GM12878 (cell line): ENCODE results near the gene LIN7A. TPM values are rescaled to one million over a fixed set of nuclear protein-coding genes. Genes with fewer than 3 reads are reported as not detected.

Source experiments
- ATAC-seq: fragments of 200-7000 bp; cut with Tn5 transposase; 3 replicates; pipeline ENCODE4 v1.9.1; 2020; ENCODE audit warnings: mild to moderate bottlenecking, moderate library complexity
- BruUV-seq: library from RNA; stranded (reverse); fragments of 400-500 nt; replicated peaks from 2 replicates; lab custom pipeline; 2021; lab: Mats Ljungman, UMichigan
- CTCF ChIA-PET: fragments of 300-600 bp; sonication (Branson Sonifier 250); formaldehyde crosslinking; extraction: SDS; loops from one replicate; lab custom pipeline; 2021; ENCODE audit warnings: inconsistent platforms; lab: Yijun Ruan, JAX
- POLR2A ChIA-PET: fragments of 350-600 bp; formaldehyde crosslinking; extraction: SDS; loops from one replicate; lab custom pipeline; 2021; ENCODE audit warnings: inconsistent platforms; lab: Charles Lee
- RAD21 ChIA-PET: fragments of 300-600 bp; sonication (Branson Sonifier 250); formaldehyde crosslinking; loops from one replicate; lab custom pipeline; 2023; ENCODE audit warnings: antibody characterized with exemption; ENCODE audit not compliant: unreplicated experiment; lab: Charles Lee
- SMC1A ChIA-PET: fragments of 300-600 bp; sonication (Branson Sonifier 250); formaldehyde crosslinking; loops from one replicate; lab custom pipeline; 2023; ENCODE audit not compliant: unreplicated experiment, uncharacterized antibody; lab: Charles Lee
- DNase-seq: peaks from one replicate; pipeline ENCODE4 v3.0.0-alpha.2; 2011; ENCODE audit warnings: low read depth, low spot score
- FAIRE-seq: peaks from 3 replicates; lab custom pipeline; 2011; peaks lifted over from hg19 to GRCh38; lab: Jason Lieb, UNC
- H2AFZ ChIP-seq: 2 replicates; pipeline ENCODE4 v1.6.0; 2011; ENCODE audit warnings: low read depth, low read length, control low read depth; ENCODE audit not compliant: control insufficient read depth
- H3K27ac ChIP-seq: 2 replicates; pipeline ENCODE4 v1.5.1; 2011; ENCODE audit warnings: control low read depth; ENCODE audit not compliant: control insufficient read depth, insufficient read depth
- H3K27me3 ChIP-seq, 2 experiments: replicated peaks in 1 of 2; 2 replicates each; pipeline versions ENCODE4 v1.6.0 to v1.6.1; 2011; ENCODE audit warnings: low read length in 1 of 2; ENCODE audit not compliant: control insufficient read depth in 2 of 2, insufficient read depth in 2 of 2
- H3K36me3 ChIP-seq, 2 experiments: 2 replicates each; pipeline ENCODE4 v1.5.1; 2011; ENCODE audit warnings: low read length in 1 of 2; ENCODE audit not compliant: control insufficient read depth in 2 of 2, insufficient read depth in 2 of 2
- H3K4me1 ChIP-seq: 2 replicates; pipeline ENCODE4 v1.6.1; 2011; ENCODE audit warnings: mild to moderate bottlenecking, low read length, moderate library complexity, mixed read lengths; ENCODE audit not compliant: control insufficient read depth, insufficient read depth
- H3K4me2 ChIP-seq: 2 replicates; pipeline ENCODE4 v1.6.0; 2011; ENCODE audit warnings: control low read depth; ENCODE audit not compliant: control insufficient read depth, insufficient read depth
- H3K4me3 ChIP-seq: fragments of 200-600 bp; sonication (generic); 2 replicates; pipeline ENCODE4 v1.5.1; 2016
- H3K79me2 ChIP-seq: 2 replicates; pipeline ENCODE4 v1.6.0; 2011; ENCODE audit warnings: low read length; ENCODE audit not compliant: control insufficient read depth, insufficient read depth
- H3K9ac ChIP-seq: 2 replicates; pipeline ENCODE4 v1.8.0; 2011; ENCODE audit warnings: low read length, control low read depth, mixed read lengths; ENCODE audit not compliant: control insufficient read depth, insufficient read depth
- H3K9me3 ChIP-seq: replicated peaks from 3 replicates; pipeline ENCODE4 v1.5.1; 2011; ENCODE audit warnings: mild to moderate bottlenecking, low read length; ENCODE audit not compliant: control insufficient read depth, insufficient read depth
- H4K20me1 ChIP-seq: 2 replicates; pipeline ENCODE4 v1.6.0; 2011; ENCODE audit not compliant: control insufficient read depth, insufficient read depth
- BMI1 ChIP-seq: fragments of 450-650 bp; IDR thresholded peaks from 2 replicates; pipeline ENCODE4 v1.6.1; 2016; ENCODE audit warnings: mild to moderate bottlenecking, moderate library complexity, borderline replicate concordance
- CEBPB ChIP-seq, 2 experiments: fragments of 150-350 bp in 1 of 2; IDR thresholded peaks; 2 replicates each; pipeline ENCODE4 v1.6.1; 2012 to 2014; ENCODE audit warnings: low read depth in 2 of 2, low read length in 2 of 2, borderline replicate concordance in 1 of 2, inconsistent platforms in 1 of 2
- CHD2 ChIP-seq: IDR thresholded peaks from 2 replicates; pipeline ENCODE4 v1.6.1; 2011; ENCODE audit warnings: low read depth, low read length, improper control_type of control experiment, borderline replicate concordance
- CHD4 ChIP-seq: fragments of 200-600 bp; sonication (generic); IDR thresholded peaks from 2 replicates; pipeline ENCODE4 v1.6.1; 2016; ENCODE audit warnings: mild to moderate bottlenecking
- CTCF ChIP-seq, 3 experiments: IDR thresholded peaks in 2 of 3; conservative IDR thresholded peaks in 1 of 3; 2 replicates each; pipeline ENCODE4 v1.5.1; 2011; ENCODE audit warnings: low read depth in 3 of 3, low read length in 3 of 3, mild to moderate bottlenecking in 3 of 3, control low read depth in 2 of 3, moderate library complexity in 2 of 3, inconsistent platforms in 1 of 3, mixed read lengths in 1 of 3; ENCODE audit not compliant: control insufficient read depth in 2 of 3, insufficient read depth in 1 of 3; ENCODE audit errors: extremely low read depth in 1 of 3
- E4F1 ChIP-seq: fragments of 450-650 bp; IDR thresholded peaks from 2 replicates; pipeline ENCODE4 v1.6.1; 2018; ENCODE audit warnings: borderline replicate concordance, mild to moderate bottlenecking; ENCODE audit not compliant: partially characterized antibody
- EGR1 ChIP-seq, 2 experiments: IDR thresholded peaks; 1 replicate in 1 of 2; 2 replicates in 1 of 2; pipeline ENCODE4 v1.6.1; 2011 to 2012; ENCODE audit warnings: low read depth in 2 of 2, low read length in 2 of 2, borderline replicate concordance in 1 of 2, mild to moderate bottlenecking in 1 of 2, moderate library complexity in 1 of 2
- FOS ChIP-seq: IDR thresholded peaks from 3 replicates; pipeline ENCODE4 v1.6.1; 2011; ENCODE audit warnings: borderline replicate concordance; ENCODE audit not compliant: insufficient read length; ENCODE audit errors: extremely low read depth
- FOXK2 ChIP-seq: fragments of 450-650 bp; IDR thresholded peaks from 2 replicates; pipeline ENCODE4 v1.6.1; 2017; ENCODE audit warnings: mild to moderate bottlenecking, moderate library complexity
- HDAC2 ChIP-seq: fragments of 200-600 bp; sonication (generic); IDR thresholded peaks from 2 replicates; pipeline ENCODE4 v1.6.1; 2017
- POU2F2 ChIP-seq: IDR thresholded peaks from 3 replicates; pipeline ENCODE4 v1.6.1; 2011; ENCODE audit warnings: low read depth, mild to moderate bottlenecking, low read length, borderline replicate concordance
- RCOR1 ChIP-seq: conservative IDR thresholded peaks from 2 replicates; pipeline ENCODE4 v1.6.1; 2012; ENCODE audit warnings: low read depth, low read length, improper control_type of control experiment
- SMC3 ChIP-seq: IDR thresholded peaks from 2 replicates; pipeline ENCODE4 v1.6.1; 2011; ENCODE audit warnings: low read length, improper control_type of control experiment, borderline replicate concordance
- STAT1 ChIP-seq: fragments of 450-650 bp; conservative IDR thresholded peaks from 2 replicates; pipeline ENCODE4 v1.6.1; 2014; ENCODE audit warnings: antibody characterized with exemption, mild to moderate bottlenecking
- WGBS: methylation state at CpG from one replicate; pipeline ENCODE4 v1.1.6; 2016; ENCODE audit warnings: low lambda C conversion rate; ENCODE audit not compliant: insufficient replicate concordance, insufficient coverage; ENCODE audit errors: missing lambda C conversion rate; 5-methylcytosine and 5-hydroxymethylcytosine counted together
- in situ Hi-C: fragments of 300-500 bp; cut with MboI; formaldehyde crosslinking; loops from 9 replicates; pipeline ENCODE4 v1.14.3; 2018; ENCODE audit warnings: mixed read lengths
- intact Hi-C: fragments of 100-400 bp; cut with micrococcal nuclease; formaldehyde crosslinking; loops from one replicate; pipeline ENCODE4 v1.14.2; 2022; ENCODE audit not compliant: unreplicated experiment
- polyA plus RNA-seq, 11 experiments: library from polyadenylated mRNA; depleted of rRNA in 4 of 11; unstranded in 6 of 11; stranded (reverse) in 5 of 11; fragments of >200 nt; fragmentation: Nextera tagmentation in 4 of 11; fragmentation: Illumina TruSeq in 1 of 11; extraction: Ambion mirVana in 4 of 11; extraction: Trizol in 1 of 11; gene quantifications; 1 replicate in 1 of 11; 2 replicates in 10 of 11; pipeline versions ENCODE4 v1.2.1 to v1.2.3, GENCODE V29; 2011 to 2016; ENCODE audit warnings: inconsistent platforms in 2 of 11, missing spikeins in 2 of 11, low read depth in 1 of 11
- total RNA-seq, 4 experiments: library from RNA; depleted of rRNA in 3 of 4; stranded (reverse); fragments of >200 nt in 3 of 4; fragmentation: Illumina TruSeq in 1 of 4; extraction: Trizol in 1 of 4; gene quantifications; 2 replicates each; pipeline versions ENCODE4 v1.2.1 to v1.2.3, GENCODE V29; 2013 to 2021
- TF ChIP-seq, protein P1 (sequence below): fragments of 450-650 bp; formaldehyde crosslinking; IDR thresholded peaks from 2 replicates; pipeline ENCODE4 v1.4.0; 2020; ENCODE audit warnings: mild to moderate bottlenecking, moderate library complexity

Gene LIN7A
- total and polyA plus RNA-seq, 10 of the 15 experiments (the other 5 are each of a cell fraction or from before 2014, with no cell fraction given), result 0.04 to 0.93 (median 0.35) TPM; not detected in 1

GRCh38 chr12:80986224-80986623 lies 48.5 kb upstream of the LIN7A start:
- RAD21 ChIA-PET, result no interaction called here
- H2AFZ ChIP-seq, result no peak overlapping the region
- POLR2A ChIA-PET, result no interaction called here
- no peak for FAIRE-seq
- WGBS, result 0% methylated on average over 1 of the region's 1 CpG
- H3K4me1 ChIP-seq, result no peaks in the 10 kb centered on the region
- CTCF ChIA-PET, result no interaction called here
- no peak overlapping the region for H3K4me3 ChIP-seq
- no peak overlapping the region for H3K9ac ChIP-seq
- H3K27me3 ChIP-seq, result no peaks in the 10 kb centered on the region
- no peaks in the 10 kb centered on the region for H3K9me3 ChIP-seq
- in situ Hi-C loops (no loop called here), intact Hi-C loops (no loop called here)
- DNase-seq, result no peak
- H3K4me2 ChIP-seq, result no peak overlapping the region
- H3K79me2 ChIP-seq, result no peaks in the 10 kb centered on the region
- no peaks in the 10 kb centered on the region for H3K36me3 ChIP-seq
- ATAC-seq, result no peak
- SMC1A ChIA-PET, result no interaction called here
- BruUV-seq, result no TSS peak
- H3K27ac ChIP-seq, result no peak overlapping the region
- H4K20me1 ChIP-seq, result no peaks in the 10 kb centered on the region
- TF ChIP-seq E4F1 (no peak), FOS (no peak), POU2F2 (no peak), CTCF (IDR thresholded peaks at IDR 0.05 in 2 of 3, conservative IDR thresholded peaks at IDR 0.05 in 1 of 3; ENCODE audit: control insufficient read depth in 2 of 3, extremely low read depth in 1 of 3, insufficient read depth in 1 of 3, low read depth in 3 of 3, low read length in 3 of 3) (no peak), BMI1 (no peak), CHD2 (no peak), HDAC2 (no peak), CEBPB (IDR thresholded peaks at IDR 0.05; ENCODE audit: borderline replicate concordance in 1 of 2, low read depth in 2 of 2, low read length in 2 of 2) (no peak), FOXK2 (no peak), SMC3 (no peak), STAT1 (no peak), EGR1 (IDR thresholded peaks at IDR 0.05; ENCODE audit: borderline replicate concordance in 1 of 2, low read depth in 2 of 2, low read length in 2 of 2) (no peak), RCOR1 (no peak), CHD4 (no peak)
- TF ChIP-seq, protein P1, sequence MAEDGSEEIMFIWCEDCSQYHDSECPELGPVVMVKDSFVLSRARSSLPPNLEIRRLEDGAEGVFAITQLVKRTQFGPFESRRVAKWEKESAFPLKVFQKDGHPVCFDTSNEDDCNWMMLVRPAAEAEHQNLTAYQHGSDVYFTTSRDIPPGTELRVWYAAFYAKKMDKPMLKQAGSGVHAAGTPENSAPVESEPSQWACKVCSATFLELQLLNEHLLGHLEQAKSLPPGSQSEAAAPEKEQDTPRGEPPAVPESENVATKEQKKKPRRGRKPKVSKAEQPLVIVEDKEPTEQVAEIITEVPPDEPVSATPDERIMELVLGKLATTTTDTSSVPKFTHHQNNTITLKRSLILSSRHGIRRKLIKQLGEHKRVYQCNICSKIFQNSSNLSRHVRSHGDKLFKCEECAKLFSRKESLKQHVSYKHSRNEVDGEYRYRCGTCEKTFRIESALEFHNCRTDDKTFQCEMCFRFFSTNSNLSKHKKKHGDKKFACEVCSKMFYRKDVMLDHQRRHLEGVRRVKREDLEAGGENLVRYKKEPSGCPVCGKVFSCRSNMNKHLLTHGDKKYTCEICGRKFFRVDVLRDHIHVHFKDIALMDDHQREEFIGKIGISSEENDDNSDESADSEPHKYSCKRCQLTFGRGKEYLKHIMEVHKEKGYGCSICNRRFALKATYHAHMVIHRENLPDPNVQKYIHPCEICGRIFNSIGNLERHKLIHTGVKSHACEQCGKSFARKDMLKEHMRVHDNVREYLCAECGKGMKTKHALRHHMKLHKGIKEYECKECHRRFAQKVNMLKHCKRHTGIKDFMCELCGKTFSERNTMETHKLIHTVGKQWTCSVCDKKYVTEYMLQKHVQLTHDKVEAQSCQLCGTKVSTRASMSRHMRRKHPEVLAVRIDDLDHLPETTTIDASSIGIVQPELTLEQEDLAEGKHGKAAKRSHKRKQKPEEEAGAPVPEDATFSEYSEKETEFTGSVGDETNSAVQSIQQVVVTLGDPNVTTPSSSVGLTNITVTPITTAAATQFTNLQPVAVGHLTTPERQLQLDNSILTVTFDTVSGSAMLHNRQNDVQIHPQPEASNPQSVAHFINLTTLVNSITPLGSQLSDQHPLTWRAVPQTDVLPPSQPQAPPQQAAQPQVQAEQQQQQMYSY (CRISPR knock-in tag), result no peak
